Colonic mucosa (tissue), 4 donors: ENCODE data around the gene NAP1L4. TPM values are rescaled to one million over a fixed set of nuclear protein-coding genes. Genes with fewer than 3 reads are reported as not detected.
"Not testable (repeated sequence)": the region's sequence is repeated elsewhere in the genome, so short reads cannot be mapped to it uniquely, and the experiment has no call there.

Experiments
- DNase-seq: peaks from one replicate; pipeline ENCODE4 v3.0.0-alpha.2; 2020
- H3K27ac ChIP-seq: fragments of 200-600 bp; one replicate; pipeline ENCODE4 v1.8.0; 2021
- H3K27me3 ChIP-seq: fragments of 200-600 bp; one replicate; pipeline ENCODE4 v1.8.0; 2021
- H3K36me3 ChIP-seq: fragments of 200-600 bp; one replicate; pipeline ENCODE4 v1.8.0; 2021
- H3K4me1 ChIP-seq: fragments of 200-600 bp; one replicate; pipeline ENCODE4 v1.8.0; 2021; ENCODE audit warnings: mild to moderate bottlenecking
- H3K4me3 ChIP-seq: fragments of 200-600 bp; one replicate; pipeline ENCODE4 v1.8.0; 2021
- H3K9ac ChIP-seq, 2 donors: one replicate each; pipeline ENCODE4 v1.7.0; 2013; ENCODE audit warnings: control low read depth in 2 of 2, low read depth in 2 of 2, low read length in 2 of 2
- H3K9me3 ChIP-seq: fragments of 200-600 bp; one replicate; pipeline ENCODE4 v1.8.0; 2021
- intact Hi-C: fragments of 100-400 bp; cut with DNase I; formaldehyde crosslinking; loops from one replicate; pipeline ENCODE4 v1.14.1; 2022
- total RNA-seq, 2 donors: library from RNA; stranded (reverse); fragmentation: NEBNext Ultra II Directional in 1 of 2; extraction: Animal tissue kit (Norgen Biotek cat#: 25700) in 1 of 2; gene quantifications; one replicate each; pipeline ENCODE4 v1.2.1, GENCODE V29; 2021
- TF ChIP-seq, protein P1 (sequence below): fragments of 200-600 bp; IDR thresholded peaks from one replicate; pipeline ENCODE4 v1.8.0; 2022; ENCODE audit warnings: antibody characterized with exemption, mild to moderate bottlenecking
- donor health status: healthy.
- donor health status: DM: no; HTN: no; CAD: no.
- donor health status: DM: no; HTN: no; CAD: no.

The NAP1L4 gene
- total RNA-seq, 2 donors from 2014 or later = 96.1 to 134 TPM

- Histone ChIP-seq H3K36me3 (no peaks in the 10 kb centered on the region), H3K9me3 (no peaks in the 10 kb centered on the region), H3K4me3 (no peak overlapping the region), H3K27ac (peak overlapping the region; percentile 95), H3K4me1 (peaks cover 27% of the 10 kb centered on the region), H3K27me3 (no peaks in the 10 kb centered on the region), H3K9ac (peak overlapping the region; percentile 60 to 88)
- TF ChIP-seq, protein P1, sequence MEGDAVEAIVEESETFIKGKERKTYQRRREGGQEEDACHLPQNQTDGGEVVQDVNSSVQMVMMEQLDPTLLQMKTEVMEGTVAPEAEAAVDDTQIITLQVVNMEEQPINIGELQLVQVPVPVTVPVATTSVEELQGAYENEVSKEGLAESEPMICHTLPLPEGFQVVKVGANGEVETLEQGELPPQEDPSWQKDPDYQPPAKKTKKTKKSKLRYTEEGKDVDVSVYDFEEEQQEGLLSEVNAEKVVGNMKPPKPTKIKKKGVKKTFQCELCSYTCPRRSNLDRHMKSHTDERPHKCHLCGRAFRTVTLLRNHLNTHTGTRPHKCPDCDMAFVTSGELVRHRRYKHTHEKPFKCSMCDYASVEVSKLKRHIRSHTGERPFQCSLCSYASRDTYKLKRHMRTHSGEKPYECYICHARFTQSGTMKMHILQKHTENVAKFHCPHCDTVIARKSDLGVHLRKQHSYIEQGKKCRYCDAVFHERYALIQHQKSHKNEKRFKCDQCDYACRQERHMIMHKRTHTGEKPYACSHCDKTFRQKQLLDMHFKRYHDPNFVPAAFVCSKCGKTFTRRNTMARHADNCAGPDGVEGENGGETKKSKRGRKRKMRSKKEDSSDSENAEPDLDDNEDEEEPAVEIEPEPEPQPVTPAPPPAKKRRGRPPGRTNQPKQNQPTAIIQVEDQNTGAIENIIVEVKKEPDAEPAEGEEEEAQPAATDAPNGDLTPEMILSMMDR = no peak
- intact Hi-C loops = no loop called here
- DNase-seq = no peak
Measured at GRCh38 chr11:2911785-2912391, 80.2 kb downstream of the NAP1L4 start.

DNA sequence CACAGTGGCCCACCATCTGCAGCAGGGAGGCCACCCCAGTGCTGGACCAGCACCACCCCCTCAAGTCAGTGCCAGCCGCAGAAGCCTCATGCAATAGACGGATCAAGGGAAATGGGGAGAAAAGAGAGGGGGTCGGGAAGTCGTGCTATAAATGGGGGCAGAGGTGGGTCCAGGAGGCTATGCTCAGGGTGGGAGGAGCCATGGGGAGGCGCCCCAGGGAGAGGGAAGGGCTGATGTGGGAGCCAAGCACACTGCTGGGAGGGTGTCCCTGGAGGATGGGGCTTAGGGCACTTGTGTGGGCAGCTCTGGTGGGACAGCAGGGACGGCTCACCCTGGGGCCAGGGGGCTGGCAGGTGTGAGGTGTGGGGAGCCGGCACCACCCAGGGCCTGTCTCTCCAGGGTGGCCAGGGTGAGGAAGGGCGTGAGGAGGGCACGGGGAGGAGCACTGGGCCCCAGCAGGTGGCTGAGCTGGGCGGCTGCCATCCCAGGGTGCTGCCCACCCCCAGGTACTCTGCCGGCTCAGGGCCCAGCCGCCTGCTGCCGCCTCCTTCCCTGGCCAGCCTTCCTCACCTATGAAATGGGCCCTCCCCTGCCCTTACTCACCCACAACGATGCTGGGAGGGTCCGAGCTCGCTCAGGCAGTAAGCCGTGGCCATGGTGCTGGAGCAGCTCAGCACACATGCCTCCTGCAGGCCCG is 80.9 kb downstream of the NAP1L4 start:
- Histone ChIP-seq H3K9ac (peak overlapping the region; percentile 60 to 88), H3K27me3 (no peaks in the 10 kb centered on the region), H3K4me3 (no peak overlapping the region), H3K9me3 (no peaks in the 10 kb centered on the region), H3K36me3 (no peaks in the 10 kb centered on the region), H3K27ac (peak overlapping the region; percentile 95), H3K4me1 (peaks cover 27% of the 10 kb centered on the region)
- DNase-seq = no peak
- intact Hi-C loops = no loop called here
- TF ChIP-seq, protein P1 = no peak

GRCh38 chr11:2910401-2910955 is 81.7 kb downstream of the NAP1L4 start:
- peaks cover 27% of the 10 kb centered on the region for H3K4me1 ChIP-seq
- intact Hi-C loops = no loop called here

GRCh38 chr11:2909133-2909902 is 82.8 kb downstream of the NAP1L4 start:
- DNase-seq = no peak
- Histone ChIP-seq H3K9ac (no peak overlapping the region), H3K27me3 (no peaks in the 10 kb centered on the region), H3K27ac (no peak overlapping the region), H3K9me3 (no peaks in the 10 kb centered on the region), H3K36me3 (no peaks in the 10 kb centered on the region), H3K4me1 (peaks cover 31% of the 10 kb centered on the region), H3K4me3 (no peak overlapping the region)
- TF ChIP-seq, protein P1 = no peak
- intact Hi-C loops = no loop called here

More at GRCh38 chr11:2910401-2910955, 81.7 kb downstream of the NAP1L4 start:
- TF ChIP-seq, protein P1 = no peak
- H3K9me3 ChIP-seq = no peaks in the 10 kb centered on the region
- no peak for DNase-seq
- H3K27ac ChIP-seq = peak overlapping the region; percentile 95
- no peak overlapping the region for H3K4me3 ChIP-seq
- H3K36me3 ChIP-seq = no peaks in the 10 kb centered on the region
- H3K27me3 ChIP-seq = no peaks in the 10 kb centered on the region
- H3K9ac ChIP-seq = no peak overlapping the region

DNA sequence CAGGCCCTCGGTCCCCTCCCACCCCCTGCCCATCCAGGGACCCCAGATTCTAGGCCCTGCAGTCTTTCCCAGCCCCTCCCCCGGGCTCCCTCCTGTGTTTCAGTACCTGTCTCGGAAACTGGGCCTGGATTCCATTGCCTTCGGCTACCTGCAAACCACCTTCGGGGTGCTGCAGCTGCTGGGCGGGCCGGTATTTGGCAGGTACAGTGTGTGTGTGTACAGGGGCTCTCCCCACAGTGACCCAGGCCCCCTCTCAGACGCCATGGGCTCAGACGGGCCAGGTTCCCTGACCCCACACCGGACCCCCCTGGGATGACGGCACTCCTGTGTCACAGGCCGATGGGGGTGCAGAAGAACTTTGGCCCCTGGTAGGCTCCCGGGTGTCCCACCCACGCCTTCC is 84.0 kb downstream of the NAP1L4 start:
- peaks cover 23% of the 10 kb centered on the region for H3K4me1 ChIP-seq
- TF ChIP-seq, protein P1 = no peak
- intact Hi-C loops = no loop called here

GRCh38 chr11:2905299-2905698 is 86.8 kb downstream of the NAP1L4 start:
- Histone ChIP-seq H3K4me1 (peaks cover 13% of the 10 kb centered on the region), H3K9ac (peak overlapping the region in 1 of 2 donors; percentile 98), H3K4me3 (peak overlapping the region; percentile 17), H3K27ac (peak overlapping the region; percentile 94)
- DNase-seq, H3K36me3 ChIP-seq, H3K27me3 ChIP-seq, intact Hi-C loops, H3K9me3 ChIP-seq: not testable (repeated sequence)

More for the DNA sequence above, 84.0 kb downstream of the NAP1L4 start:
- Histone ChIP-seq H3K36me3 (no peaks in the 10 kb centered on the region), H3K27ac (no peak overlapping the region), H3K9me3 (no peaks in the 10 kb centered on the region), H3K9ac (no peak overlapping the region), H3K4me3 (no peak overlapping the region), H3K27me3 (no peaks in the 10 kb centered on the region)
- DNase-seq = no peak
